Ovary (tissue), 9 donors: ENCODE measurements around the gene HBB. TPM values are rescaled to one million over a fixed set of nuclear protein-coding genes. Genes with fewer than 3 reads are reported as not detected.

Experiments
- DNase-seq, 5 donors: peaks; one replicate each; pipeline ENCODE4 v3.0.0-alpha.2; 2019 to 2020
- H3K27ac ChIP-seq, 2 donors: fragments of 200-600 bp; one replicate each; pipeline versions ENCODE4 v1.5.1 to v1.8.0; 2019 to 2022
- H3K27me3 ChIP-seq: fragments of 200-600 bp; one replicate; pipeline ENCODE4 v1.8.0; 2022
- H3K36me3 ChIP-seq: fragments of 200-600 bp; sonication (generic); one replicate; pipeline ENCODE4 v1.5.1; 2019
- H3K4me1 ChIP-seq: one replicate; pipeline ENCODE4 v1.8.1; 2013; ENCODE audit warnings: mild to moderate bottlenecking, moderate library complexity; ENCODE audit not compliant: insufficient read depth
- H3K4me3 ChIP-seq: fragments of 200-600 bp; sonication (generic); one replicate; pipeline ENCODE4 v1.5.1; 2017
- H3K9me3 ChIP-seq, 2 donors: fragments of 200-600 bp in 1 of 2; sonication (generic) in 1 of 2; one replicate each; pipeline versions ENCODE4 v1.5.1 to v1.8.1; 2013 to 2019; ENCODE audit warnings: mild to moderate bottlenecking in 1 of 2, moderate library complexity in 1 of 2
- CTCF ChIP-seq, 3 donors: fragments of 450-650 bp in 2 of 3; fragments of 200-600 bp in 1 of 3; IDR thresholded peaks; one replicate each; pipeline versions ENCODE4 v1.5.1 to v1.8.0; 2016 to 2022; ENCODE audit warnings: antibody characterized with exemption in 3 of 3, mild to moderate bottlenecking in 1 of 3
- EP300 ChIP-seq: sonication (generic); formaldehyde crosslinking; IDR thresholded peaks from one replicate; pipeline ENCODE4 v1.6.1; 2017; ENCODE audit warnings: antibody characterized with exemption
- POLR2A ChIP-seq: fragments of 450-650 bp; IDR thresholded peaks from one replicate; pipeline ENCODE4 v1.6.1; 2017; ENCODE audit warnings: antibody characterized with exemption, mild to moderate bottlenecking, moderate library complexity
- WGBS, 3 donors: extraction: QIAGEN DNeasy Blood & Tissue Kit in 1 of 3; methylation state at CpG; one replicate each; pipeline versions ENCODE4 v1.1.5 to v1.1.7; 2013 to 2017; 5-methylcytosine and 5-hydroxymethylcytosine counted together
- intact Hi-C, 4 donors: fragments of 100-400 bp; cut with DNase I; formaldehyde crosslinking; loops; one replicate each; pipeline versions ENCODE4 v1.11.0 to v1.15.1; 2022 to 2023
- polyA plus RNA-seq, 2 donors: library from polyadenylated mRNA; stranded (reverse); fragments of 200-250 nt in 1 of 2; fragments of 350-450 nt in 1 of 2; fragmentation: Illumina TruSeq in 1 of 2; extraction: RNeasy Lipid Tissue Mini Kit (QIAGEN cat#74804) in 1 of 2; gene quantifications; one replicate each; pipeline ENCODE4 v1.2.3, GENCODE V29; 2013 to 2014
- total RNA-seq, 7 donors: library from RNA; depleted of rRNA in 2 of 7; stranded (reverse); fragments of >200 nt in 2 of 7; fragmentation: NEBNext Ultra II Directional in 3 of 7; extraction: Animal tissue kit (Norgen Biotek cat#: 25700) in 3 of 7; gene quantifications; one replicate each; pipeline versions ENCODE4 v1.1.0 to v1.2.4, GENCODE V29; 2016 to 2023
- donor health status: DM: no; HTN: no; CAD: no; lungs with moderate emphysema.
- donor health status: DM: no; HTN: no; CAD: no.
- donor health status: Bipolar disorder and iron deficiency.
- donor health status: DM: yes; HTN: yes; CAD: no.
- donor health status: DM: no; HTN: no; CAD: no.
- donor health status: DM: yes; HTN: yes; CAD: no.

Gene HBB
- total and polyA plus RNA-seq, 9 donors = 9.1 to 393 (median 118) TPM

- no peak for DNase-seq
- H3K27ac ChIP-seq = no peak overlapping the region
- H3K27me3 ChIP-seq = no peaks in the 10 kb centered on the region
- H3K9me3 ChIP-seq = no peaks in the 10 kb centered on the region
- H3K36me3 ChIP-seq = no peaks in the 10 kb centered on the region
- no peak overlapping the region for H3K4me3 ChIP-seq
- H3K4me1 ChIP-seq = no peaks in the 10 kb centered on the region
- WGBS, 3 donors = 78 to 83% (median 80%) methylated on average over 10 of the region's 10 CpGs
- intact Hi-C loops = no loop called here
- TF ChIP-seq POLR2A (no peak), CTCF (IDR thresholded peaks at IDR 0.05) (no peak), EP300 (no peak)
These were observed 48.6 kb downstream of the HBB start for GRCh38 chr11:5178046-5178837.

Other genes with a start within 250 kb of the HBB start
- not detected for gene OR51L1, start 232.2 kb downstream of the HBB start, total RNA-seq
- gene OR51L1, start 232.2 kb downstream of the HBB start, polyA plus RNA-seq = not detected
- not detected for gene OR52J3, start 180.5 kb downstream of the HBB start, total RNA-seq
- gene OR52J3, start 180.5 kb downstream of the HBB start, polyA plus RNA-seq = not detected
- gene OR52E2, start 167.4 kb downstream of the HBB start, total RNA-seq = not detected
- gene OR52E2, start 167.4 kb downstream of the HBB start, polyA plus RNA-seq = not detected
- gene OR52E1, start 157.5 kb downstream of the HBB start, total RNA-seq = not detected
- not detected for gene OR52E1, start 157.5 kb downstream of the HBB start, polyA plus RNA-seq
- gene OR52A5, start 88.7 kb downstream of the HBB start, total RNA-seq = not detected
- not detected for gene OR52A5, start 88.7 kb downstream of the HBB start, polyA plus RNA-seq
- gene OR52A1, start 72.3 kb downstream of the HBB start, total RNA-seq = under 1 TPM in 1 of 7 donors, not detected in 6; 0.02 TPM
- not detected for gene OR52A1, start 72.3 kb downstream of the HBB start, polyA plus RNA-seq
- not detected for gene OR51V1, start 26.4 kb downstream of the HBB start, total RNA-seq
- gene OR51V1, start 26.4 kb downstream of the HBB start, polyA plus RNA-seq = not detected
- 1 to 10 TPM in 2 of 7 donors, not detected in 5; 2.4 to 3.2 TPM for gene HBD, start 7.4 kb upstream of the HBB start, total RNA-seq
- gene HBD, start 7.4 kb upstream of the HBB start, polyA plus RNA-seq = not detected
- 1 to 10 TPM in 1 of 7 donors, not detected in 6; 3.7 TPM for gene HBG1, start 22.8 kb upstream of the HBB start, total RNA-seq
- gene HBG1, start 22.8 kb upstream of the HBB start, polyA plus RNA-seq = not detected
- gene HBG2, start 27.7 kb upstream of the HBB start, total RNA-seq = 1 to 10 TPM in 2 of 7 donors, under 1 TPM in 3, not detected in 2; 0.37 to 9.7 (median 0.53) TPM
- under 1 TPM in 1 of 2 donors, not detected in 1; 0.73 TPM for gene HBG2, start 27.7 kb upstream of the HBB start, polyA plus RNA-seq
- gene HBE1, start 42.9 kb upstream of the HBB start, total RNA-seq = 1 to 10 TPM in 1 of 7 donors, under 1 TPM in 2, not detected in 4; 0.61 to 2.2 (median 0.63) TPM
- under 1 TPM in 1 of 2 donors, not detected in 1; 0.38 TPM for gene HBE1, start 42.9 kb upstream of the HBB start, polyA plus RNA-seq
- gene OR51B4, start 74.9 kb upstream of the HBB start, total RNA-seq = under 1 TPM in 4 of 7 donors, not detected in 3; 0.25 to 0.63 (median 0.46) TPM
- gene OR51B4, start 74.9 kb upstream of the HBB start, polyA plus RNA-seq = not detected
- 1 to 10 TPM in 1 of 7 donors, under 1 TPM in 4, not detected in 2; 0.27 to 1.7 (median 0.38) TPM for gene OR51B2, start 97.2 kb upstream of the HBB start, total RNA-seq
- gene OR51B2, start 97.2 kb upstream of the HBB start, polyA plus RNA-seq = not detected
- 1 to 10 TPM in 4 of 7 donors, under 1 TPM in 3; 0.56 to 2.1 (median 1.1) TPM for gene OR51B5, start 116.5 kb upstream of the HBB start, total RNA-seq
- gene OR51B5, start 116.5 kb upstream of the HBB start, polyA plus RNA-seq = under 1 TPM; 0.30 to 0.47 TPM
- not detected for gene OR51B6, start 124.4 kb upstream of the HBB start, total RNA-seq
- not detected for gene OR51B6, start 124.4 kb upstream of the HBB start, polyA plus RNA-seq
- under 1 TPM in 1 of 7 donors, not detected in 6; 0.12 TPM for gene OR51M1, start 156.7 kb upstream of the HBB start, total RNA-seq
- gene OR51M1, start 156.7 kb upstream of the HBB start, polyA plus RNA-seq = under 1 TPM in 1 of 2 donors, not detected in 1; 0.08 TPM
- not detected for gene OR51Q1, start 195.0 kb upstream of the HBB start, total RNA-seq
- not detected for gene OR51Q1, start 195.0 kb upstream of the HBB start, polyA plus RNA-seq
- 1 to 10 TPM in 1 of 7 donors, under 1 TPM in 5, not detected in 1; 0.25 to 1.4 (median 0.66) TPM for gene OR51I1, start 214.4 kb upstream of the HBB start, total RNA-seq
- gene OR51I1, start 214.4 kb upstream of the HBB start, polyA plus RNA-seq = not detected
- gene OR51I2, start 222.3 kb upstream of the HBB start, total RNA-seq = not detected
- not detected for gene OR51I2, start 222.3 kb upstream of the HBB start, polyA plus RNA-seq